ENCODE results near the gene NUDT16. TPM values are rescaled to one million over a fixed set of nuclear protein-coding genes. Genes with fewer than 3 reads are reported as not detected.

The NUDT16 gene
- total RNA-seq, 1 donor from 2014 or later: 16.4 TPM

DNA sequence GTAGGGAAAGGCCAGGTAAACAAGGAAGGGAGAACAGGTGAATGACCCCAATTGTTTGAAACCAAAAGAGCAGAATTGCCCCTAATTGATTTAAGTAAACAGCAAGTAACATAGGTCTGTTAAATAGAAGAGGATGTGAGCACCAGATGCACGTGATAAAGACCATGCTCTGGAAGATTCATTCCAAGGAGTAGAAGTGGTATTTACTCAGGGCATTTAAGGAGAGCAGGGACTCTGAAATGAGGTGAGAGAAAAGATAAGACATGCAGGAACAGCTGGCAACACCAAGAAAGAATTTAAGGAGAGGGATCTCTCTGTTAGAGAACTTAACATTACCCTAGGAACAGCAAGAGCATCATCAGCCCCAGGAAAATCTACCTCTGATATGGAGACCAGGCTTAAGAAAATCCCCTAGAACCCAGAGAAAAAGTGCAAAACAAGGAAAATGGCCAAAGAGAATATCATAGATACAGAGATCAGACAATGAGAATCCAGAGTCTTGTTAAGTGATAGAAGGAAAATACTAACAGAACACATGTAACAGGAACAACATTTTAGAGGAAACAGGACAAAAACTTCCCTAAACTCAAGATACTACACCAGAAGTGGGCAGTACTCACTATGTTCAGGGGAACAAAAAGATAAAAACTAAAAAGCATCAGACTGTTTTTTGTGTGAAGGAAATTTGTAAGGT, 6.4 kb downstream of the NUDT16 start:
- Histone ChIP-seq H3K4me1 (ENCODE audit: insufficient read depth, low read length) (peaks cover under 1% of the 10 kb centered on the region), H3K27ac (ENCODE audit: low read depth, low read length) (no peak overlapping the region), H3K36me3 (ENCODE audit: insufficient read depth, low read length) (no peaks in the 10 kb centered on the region), H2AFZ (ENCODE audit: low read depth, low read length) (no peak overlapping the region), H4K20me1 (ENCODE audit: insufficient read depth, low read length) (peaks cover 3% of the 10 kb centered on the region), H3K9ac (ENCODE audit: low read length) (no peak overlapping the region), H3K79me2 (ENCODE audit: insufficient read depth, low read length) (peaks cover 6% of the 10 kb centered on the region), H3K4me3 (ENCODE audit: insufficient read depth, low read depth, low read length) (no peak overlapping the region), H3K4me2 (ENCODE audit: low read length) (peak overlapping the region; percentile 8), H3K27me3 (ENCODE audit: insufficient read depth, low read length) (no peaks in the 10 kb centered on the region), H3K9me3 (ENCODE audit: insufficient read depth, low read depth, low read length) (peaks cover 2% of the 10 kb centered on the region)
- Mint-ChIP-seq H3K9me3 (ENCODE audit: unreplicated experiment) (peaks cover 2% of the 10 kb centered on the region), H3K4me3 (ENCODE audit: unreplicated experiment) (no peak overlapping the region), H3K27ac (ENCODE audit: unreplicated experiment) (no peak overlapping the region), H3K36me3 (ENCODE audit: low read depth, unreplicated experiment) (peaks cover 17% of the 10 kb centered on the region), H3K27me3 (ENCODE audit: low read depth, unreplicated experiment) (no peaks in the 10 kb centered on the region), H3K4me1 (ENCODE audit: low read depth, unreplicated experiment) (peaks cover 7% of the 10 kb centered on the region)
- TF ChIP-seq EZH2 (IDR thresholded peaks at IDR 0.05; ENCODE audit: insufficient read depth, low read length): no peak
- TF ChIP-seq, protein P1, sequence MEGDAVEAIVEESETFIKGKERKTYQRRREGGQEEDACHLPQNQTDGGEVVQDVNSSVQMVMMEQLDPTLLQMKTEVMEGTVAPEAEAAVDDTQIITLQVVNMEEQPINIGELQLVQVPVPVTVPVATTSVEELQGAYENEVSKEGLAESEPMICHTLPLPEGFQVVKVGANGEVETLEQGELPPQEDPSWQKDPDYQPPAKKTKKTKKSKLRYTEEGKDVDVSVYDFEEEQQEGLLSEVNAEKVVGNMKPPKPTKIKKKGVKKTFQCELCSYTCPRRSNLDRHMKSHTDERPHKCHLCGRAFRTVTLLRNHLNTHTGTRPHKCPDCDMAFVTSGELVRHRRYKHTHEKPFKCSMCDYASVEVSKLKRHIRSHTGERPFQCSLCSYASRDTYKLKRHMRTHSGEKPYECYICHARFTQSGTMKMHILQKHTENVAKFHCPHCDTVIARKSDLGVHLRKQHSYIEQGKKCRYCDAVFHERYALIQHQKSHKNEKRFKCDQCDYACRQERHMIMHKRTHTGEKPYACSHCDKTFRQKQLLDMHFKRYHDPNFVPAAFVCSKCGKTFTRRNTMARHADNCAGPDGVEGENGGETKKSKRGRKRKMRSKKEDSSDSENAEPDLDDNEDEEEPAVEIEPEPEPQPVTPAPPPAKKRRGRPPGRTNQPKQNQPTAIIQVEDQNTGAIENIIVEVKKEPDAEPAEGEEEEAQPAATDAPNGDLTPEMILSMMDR (IDR thresholded peaks at IDR 0.05; ENCODE audit: insufficient read depth, low read depth, low read length): no peak
- no peak for DNase-seq (ENCODE audit: low read depth)
- no peak for FAIRE-seq

DNA sequence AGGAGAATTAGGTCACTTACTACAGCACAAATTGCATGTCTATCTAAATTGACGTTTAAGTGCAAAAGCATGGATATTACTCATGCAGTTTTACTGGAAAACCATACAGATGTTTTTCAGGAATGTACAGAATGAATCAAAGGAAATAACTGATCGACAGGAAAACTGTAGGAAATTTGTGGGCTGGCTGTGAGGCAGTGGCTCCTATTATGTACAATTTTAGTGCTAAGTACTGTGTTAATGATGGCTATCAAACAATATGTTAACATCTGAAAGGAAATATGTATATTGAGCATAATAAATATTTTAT, 6.9 kb downstream of the NUDT16 start:
- H3K4me2 ChIP-seq (ENCODE audit: low read length): peak overlapping the region; percentile 8
- Mint-ChIP-seq H3K27me3 (ENCODE audit: low read depth, unreplicated experiment) (no peaks in the 10 kb centered on the region), H3K36me3 (ENCODE audit: low read depth, unreplicated experiment) (peaks cover 17% of the 10 kb centered on the region), H3K4me1 (ENCODE audit: low read depth, unreplicated experiment) (peaks cover 7% of the 10 kb centered on the region), H3K9me3 (ENCODE audit: unreplicated experiment) (peaks cover 2% of the 10 kb centered on the region), H3K4me3 (ENCODE audit: unreplicated experiment) (no peak overlapping the region), H3K27ac (ENCODE audit: unreplicated experiment) (no peak overlapping the region)
- no peak overlapping the region for H3K4me3 ChIP-seq (ENCODE audit: insufficient read depth, low read depth, low read length)
- no peaks in the 10 kb centered on the region for H4K20me1 ChIP-seq (ENCODE audit: insufficient read depth, low read length)
- no peak overlapping the region for H3K9ac ChIP-seq (ENCODE audit: low read length)
- peaks cover 2% of the 10 kb centered on the region for H3K9me3 ChIP-seq (ENCODE audit: insufficient read depth, low read depth, low read length)
- H3K27me3 ChIP-seq (ENCODE audit: insufficient read depth, low read length): no peaks in the 10 kb centered on the region
- no peaks in the 10 kb centered on the region for H3K4me1 ChIP-seq (ENCODE audit: insufficient read depth, low read length)
- DNase-seq (ENCODE audit: low read depth) (peak; percentile 13), FAIRE-seq (no peak)
- no peaks in the 10 kb centered on the region for H3K36me3 ChIP-seq (ENCODE audit: insufficient read depth, low read length)
- peaks cover 1% of the 10 kb centered on the region for H3K79me2 ChIP-seq (ENCODE audit: insufficient read depth, low read length)
- H3K27ac ChIP-seq (ENCODE audit: low read depth, low read length): no peak overlapping the region
- TF ChIP-seq, protein P1 (IDR thresholded peaks at IDR 0.05; ENCODE audit: insufficient read depth, low read depth, low read length): no peak
- TF ChIP-seq EZH2 (IDR thresholded peaks at IDR 0.05; ENCODE audit: insufficient read depth, low read length): no peak
- H2AFZ ChIP-seq (ENCODE audit: low read depth, low read length): no peak overlapping the region

DNA sequence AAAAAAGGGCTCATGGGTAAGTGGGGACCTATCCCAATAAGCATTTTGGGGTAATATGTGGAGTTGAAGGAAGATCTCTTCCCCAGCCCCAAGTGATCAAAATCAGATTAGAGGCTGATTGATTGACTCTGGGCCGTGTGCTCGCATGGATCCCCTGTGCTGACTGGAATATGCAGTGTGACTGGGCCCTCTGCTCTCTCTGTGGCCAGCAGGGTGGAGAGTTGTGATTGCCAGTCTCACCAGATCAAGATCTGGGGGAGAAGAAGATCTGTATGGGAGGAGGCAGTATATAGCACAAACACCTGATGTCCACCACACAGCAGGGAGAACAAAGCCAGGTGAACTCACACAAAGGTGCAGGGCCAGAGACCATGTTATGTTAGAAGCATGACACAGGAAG, 8.8 kb downstream of the NUDT16 start:
- no peaks in the 10 kb centered on the region for H3K79me2 ChIP-seq (ENCODE audit: insufficient read depth, low read length)

More for the DNA sequence above, 8.8 kb downstream of the NUDT16 start:
- peaks cover 7% of the 10 kb centered on the region for H3K4me1 Mint-ChIP-seq (ENCODE audit: low read depth, unreplicated experiment)
- no peak overlapping the region for H3K27ac Mint-ChIP-seq (ENCODE audit: unreplicated experiment)
- FAIRE-seq (no peak), DNase-seq (ENCODE audit: low read depth) (no peak)
- Histone ChIP-seq H3K27ac (ENCODE audit: low read depth, low read length) (no peak overlapping the region), H3K4me1 (ENCODE audit: insufficient read depth, low read length) (no peaks in the 10 kb centered on the region), H3K9me3 (ENCODE audit: insufficient read depth, low read depth, low read length) (peaks cover 2% of the 10 kb centered on the region), H3K27me3 (ENCODE audit: insufficient read depth, low read length) (no peaks in the 10 kb centered on the region), H3K4me2 (ENCODE audit: low read length) (no peak overlapping the region), H2AFZ (ENCODE audit: low read depth, low read length) (no peak overlapping the region), H4K20me1 (ENCODE audit: insufficient read depth, low read length) (no peaks in the 10 kb centered on the region), H3K4me3 (ENCODE audit: insufficient read depth, low read depth, low read length) (no peak overlapping the region), H3K9ac (ENCODE audit: low read length) (no peak overlapping the region), H3K36me3 (ENCODE audit: insufficient read depth, low read length) (no peaks in the 10 kb centered on the region)
- TF ChIP-seq EZH2 (IDR thresholded peaks at IDR 0.05; ENCODE audit: insufficient read depth, low read length): no peak
- TF ChIP-seq, protein P1 (IDR thresholded peaks at IDR 0.05; ENCODE audit: insufficient read depth, low read depth, low read length): no peak
- peaks cover 6% of the 10 kb centered on the region for H3K36me3 Mint-ChIP-seq (ENCODE audit: low read depth, unreplicated experiment)
- H3K4me3 Mint-ChIP-seq (ENCODE audit: unreplicated experiment): no peak overlapping the region
- no peaks in the 10 kb centered on the region for H3K9me3 Mint-ChIP-seq (ENCODE audit: unreplicated experiment)
- no peaks in the 10 kb centered on the region for H3K27me3 Mint-ChIP-seq (ENCODE audit: low read depth, unreplicated experiment)

Measured in astrocyte (in vitro differentiated cells and primary cell).